ENCODE measurements around the gene OSBPL2.
A peak's percentile ranks its signal among the peaks of the same experiment; 100 is the strongest.

The OSBPL2 gene

DNA sequence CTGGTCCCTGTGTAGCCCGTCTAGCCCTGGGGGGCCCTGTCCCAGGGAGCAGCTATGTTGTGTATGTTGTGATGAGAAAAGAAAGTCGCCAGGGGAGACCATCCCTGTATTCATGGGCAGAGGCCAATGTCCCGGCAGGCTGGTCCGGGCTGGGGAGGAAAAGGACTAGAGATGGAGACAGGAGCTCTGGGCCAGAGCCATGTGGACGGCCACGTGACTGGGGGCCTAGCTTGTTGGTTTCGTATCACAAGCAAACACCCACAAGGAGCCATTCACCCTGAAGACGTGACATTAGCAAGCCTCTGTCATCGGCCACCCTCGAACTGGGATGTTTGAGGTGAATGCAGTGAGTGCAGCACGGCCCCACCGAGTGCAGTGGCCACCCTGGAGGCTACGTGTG is 15.3 kb upstream of the OSBPL2 start:
- DNase-seq = no peak

- no peak for DNase-seq
Measured at GRCh38 chr20:62223571-62223970, 14.8 kb upstream of the OSBPL2 start.

DNA sequence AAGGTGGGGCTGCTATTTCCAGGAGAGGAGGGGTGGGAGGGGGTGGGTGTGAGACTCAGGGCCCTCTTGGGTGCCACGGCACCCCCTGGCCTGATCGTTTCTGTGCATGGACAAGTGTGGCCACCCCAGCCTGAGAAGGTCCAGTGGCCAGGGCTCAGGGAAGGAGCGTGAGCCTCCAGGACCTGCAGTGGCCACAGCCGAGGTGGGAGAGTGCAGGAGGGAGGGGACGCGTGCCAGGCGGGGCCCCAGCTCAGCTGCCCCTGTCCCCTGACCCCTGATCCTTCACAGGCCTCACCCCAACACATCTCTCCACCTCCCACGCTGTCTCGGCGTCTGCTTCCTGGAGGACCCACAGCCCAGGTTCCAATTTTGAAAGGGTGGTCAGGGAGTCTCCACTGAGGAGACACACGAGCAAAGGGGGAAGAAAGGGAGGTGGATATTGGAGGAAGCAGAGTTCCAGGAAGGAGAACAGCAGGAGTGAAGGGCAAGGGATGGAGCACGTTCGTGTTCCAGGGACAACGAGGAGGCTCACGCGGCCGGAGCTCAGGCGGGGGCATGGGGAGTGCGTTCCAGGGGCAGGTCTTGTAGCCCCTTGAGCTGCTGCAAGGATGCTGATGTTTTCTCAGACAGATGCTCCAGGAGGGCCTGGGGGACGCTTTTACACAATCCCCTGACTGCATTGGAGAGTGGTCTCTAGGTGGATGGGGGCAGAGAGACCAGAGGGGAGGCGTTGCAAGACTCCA is 14.0 kb upstream of the OSBPL2 start:
- no peak for DNase-seq

DNA sequence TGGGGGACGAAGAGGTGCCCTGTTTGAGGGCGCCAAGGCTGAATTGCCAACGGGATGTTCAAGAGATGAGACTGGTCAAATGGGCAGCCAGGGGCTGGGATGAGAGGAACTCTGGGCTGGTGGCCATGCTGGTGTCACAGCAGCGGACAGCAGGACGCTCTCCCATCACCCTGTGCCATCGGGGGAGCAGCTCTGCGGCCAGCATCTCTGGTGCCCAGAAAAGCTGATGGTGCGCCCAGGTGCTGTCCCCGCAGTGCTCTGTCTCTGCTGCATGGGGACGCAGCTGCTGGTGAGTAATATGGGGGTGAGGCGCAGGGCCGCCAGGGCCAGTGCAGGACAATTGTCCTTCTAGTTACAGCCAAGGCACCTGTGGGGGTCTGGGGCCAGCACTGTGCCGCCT is 13.3 kb upstream of the OSBPL2 start:
- no peak for DNase-seq

DNA sequence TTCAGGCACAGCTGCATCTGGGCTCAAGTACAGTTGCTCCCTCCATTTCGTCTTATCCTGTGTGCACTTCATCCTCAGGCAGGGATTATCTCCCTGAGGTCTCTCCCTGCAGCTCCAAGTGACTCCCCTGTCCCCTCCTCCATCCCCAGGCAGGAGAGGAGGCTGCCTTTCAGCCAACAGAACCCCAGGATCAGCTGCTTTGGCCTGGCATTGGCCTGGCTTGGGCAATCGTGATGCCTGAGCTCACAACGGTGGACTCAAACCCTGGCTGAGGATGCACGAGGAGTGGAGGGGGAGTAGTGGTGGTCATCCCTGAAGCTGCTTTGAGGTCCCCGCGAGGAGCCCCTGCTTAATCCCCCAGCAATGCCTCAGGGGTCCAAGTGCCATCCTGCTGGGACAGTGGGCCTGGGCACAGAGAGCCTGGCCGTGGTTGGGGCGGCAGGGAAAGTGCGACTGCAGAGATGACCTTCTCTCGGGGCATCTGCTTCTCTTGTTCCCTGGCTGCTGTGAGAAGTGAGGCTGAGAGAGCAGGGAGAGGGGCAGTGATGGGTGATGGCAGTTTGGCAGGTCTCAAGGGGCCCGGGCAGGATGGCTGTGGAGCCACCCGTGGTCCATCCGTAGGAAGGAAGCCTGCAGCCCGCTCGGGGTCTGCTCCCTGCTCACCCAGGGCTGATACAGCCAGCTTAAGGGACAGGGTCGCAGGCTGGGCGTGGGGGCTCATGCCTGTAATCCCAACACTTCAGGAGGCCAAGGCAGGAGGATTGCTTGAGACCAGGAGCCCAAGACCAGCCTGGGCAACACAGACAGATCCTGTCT is 12.3 kb upstream of the OSBPL2 start:
- no peak for DNase-seq

DNA sequence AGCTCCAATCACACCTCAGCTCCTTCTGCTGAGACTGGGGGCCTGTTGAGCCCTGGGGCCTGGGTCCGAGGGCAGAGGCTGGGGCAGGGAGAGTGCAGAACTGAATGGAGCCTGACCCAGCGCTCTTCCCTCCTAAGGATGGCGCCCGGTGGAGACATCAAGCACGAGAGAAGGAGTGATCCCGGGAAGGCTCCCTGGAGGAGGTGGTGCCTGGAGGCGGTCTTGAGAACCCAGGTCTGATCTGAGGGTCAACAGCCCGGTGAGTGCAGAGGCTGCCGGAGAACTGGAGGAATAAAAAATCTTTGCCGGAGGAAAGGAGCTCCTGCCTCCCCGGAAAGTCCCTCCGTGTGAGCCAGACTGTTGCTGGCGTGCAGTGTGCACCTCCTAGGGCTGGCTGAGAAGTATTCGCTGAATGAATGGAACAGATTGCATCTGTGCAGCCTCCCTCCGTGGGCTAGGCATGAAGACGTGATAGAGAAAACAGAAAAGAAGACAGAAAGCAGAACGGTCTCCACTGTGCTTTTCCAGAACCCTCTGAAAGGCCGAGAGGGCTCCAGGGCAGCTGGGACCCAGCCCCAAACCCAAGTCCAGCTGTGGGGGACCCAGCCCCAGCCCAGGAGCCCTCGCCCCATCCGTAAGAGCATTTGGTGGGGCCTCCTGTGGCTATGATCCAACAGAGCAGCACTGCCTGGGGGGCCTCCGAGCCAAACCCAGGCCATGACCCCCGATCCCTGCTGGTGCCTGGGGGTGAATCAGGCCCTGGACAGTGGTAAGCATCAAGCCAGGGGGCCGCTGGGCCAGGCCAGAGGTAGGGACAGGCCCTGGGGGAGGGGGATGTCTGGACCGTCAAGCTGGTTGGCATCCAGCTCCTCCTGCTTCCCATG is 11.4 kb upstream of the OSBPL2 start:
- DNase-seq = no peak

- DNase-seq = no peak
Measured at GRCh38 chr20:62227591-62227976, 10.7 kb upstream of the OSBPL2 start.

GRCh38 chr20:62227977-62228958 is 10.1 kb upstream of the OSBPL2 start:
- no peak for DNase-seq

- DNase-seq = no peak
Measured at GRCh38 chr20:62228982-62229545, 9.3 kb upstream of the OSBPL2 start.

GRCh38 chr20:62229667-62230066 is 8.7 kb upstream of the OSBPL2 start:
- DNase-seq = no peak

GRCh38 chr20:62230276-62230675 is 8.0 kb upstream of the OSBPL2 start:
- DNase-seq = no peak

DNA sequence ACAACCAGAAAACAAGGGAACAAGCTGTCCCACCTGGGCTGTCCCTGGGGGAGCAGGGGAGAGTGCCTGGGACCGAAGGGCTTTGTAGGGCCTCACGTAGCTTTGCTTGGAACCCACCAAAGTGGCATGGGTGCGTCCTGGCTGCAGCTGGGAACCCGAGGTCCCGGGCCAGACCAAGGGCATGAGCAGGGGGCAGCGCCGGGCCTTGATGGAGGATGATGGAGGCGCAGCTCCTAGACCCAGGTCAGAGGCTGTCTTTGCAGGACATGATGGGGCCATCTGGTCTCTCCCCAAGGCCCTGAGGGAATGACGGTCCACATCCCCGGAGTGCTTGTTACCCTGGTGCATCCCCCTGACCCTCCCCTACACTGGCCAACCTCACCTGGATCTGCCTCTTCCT is 7.6 kb upstream of the OSBPL2 start:
- no peak for DNase-seq

DNA sequence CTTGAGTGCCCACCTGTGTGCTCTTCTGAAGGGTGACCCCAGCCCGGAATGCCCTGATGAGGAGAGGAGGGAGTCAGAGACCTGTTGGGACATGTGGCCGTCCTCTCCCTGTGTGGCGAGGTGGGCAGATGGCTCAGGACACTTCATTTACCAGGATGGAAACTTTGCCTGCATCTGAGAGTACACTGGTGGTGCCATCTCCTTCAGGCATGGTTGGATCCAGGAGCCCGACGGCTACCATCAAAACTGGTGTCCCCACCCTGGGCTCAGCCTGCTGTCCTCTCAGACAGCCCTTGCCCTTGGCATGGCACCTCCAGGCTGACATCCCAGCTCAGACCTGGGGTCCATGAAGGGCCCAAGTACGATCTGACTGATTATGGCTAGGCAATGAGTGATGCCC is 7.0 kb upstream of the OSBPL2 start:
- DNase-seq = no peak

DNA sequence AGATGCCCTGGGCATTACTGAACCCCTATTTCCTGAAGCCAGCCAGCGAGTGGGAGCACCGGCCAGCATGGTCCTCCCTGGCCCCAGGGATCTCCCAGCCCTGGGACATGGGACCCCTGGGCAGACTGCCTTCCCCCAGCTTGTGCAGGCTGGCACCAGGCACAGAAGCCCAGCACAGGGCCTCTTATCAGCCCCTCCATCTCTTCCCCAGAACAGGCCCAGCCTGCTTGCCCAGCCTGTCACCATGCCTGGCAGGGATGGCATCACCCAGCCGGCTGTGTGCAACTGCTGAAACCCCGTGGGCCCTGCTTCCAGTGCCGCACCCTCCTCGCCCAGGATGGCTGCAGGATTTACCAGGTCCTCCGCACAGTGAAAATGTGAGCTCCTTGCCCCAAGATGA is 6.1 kb upstream of the OSBPL2 start:
- DNase-seq = no peak

GRCh38 chr20:62232770-62233645 is 5.3 kb upstream of the OSBPL2 start:
- no peak for DNase-seq

DNA sequence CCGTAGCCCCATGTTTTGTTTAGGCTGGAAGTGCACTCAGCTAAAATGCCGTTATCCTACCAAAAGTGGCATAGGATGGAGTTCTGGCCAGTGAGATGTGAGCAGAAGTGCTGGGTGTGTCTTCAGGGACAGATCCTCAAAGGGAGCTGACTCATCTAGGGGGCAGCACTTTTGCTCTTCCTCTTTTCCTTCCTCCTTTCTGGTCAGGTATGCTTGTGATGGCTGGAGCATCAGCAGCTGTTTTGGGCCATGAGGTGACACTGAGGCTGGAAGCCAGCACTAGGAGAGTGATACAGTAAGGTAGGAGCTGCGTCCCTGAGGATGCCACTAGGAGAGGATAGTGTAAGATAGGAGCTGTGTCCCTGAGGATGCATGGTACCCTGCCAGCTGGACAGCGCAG is 4.6 kb upstream of the OSBPL2 start:
- DNase-seq = no peak

DNA sequence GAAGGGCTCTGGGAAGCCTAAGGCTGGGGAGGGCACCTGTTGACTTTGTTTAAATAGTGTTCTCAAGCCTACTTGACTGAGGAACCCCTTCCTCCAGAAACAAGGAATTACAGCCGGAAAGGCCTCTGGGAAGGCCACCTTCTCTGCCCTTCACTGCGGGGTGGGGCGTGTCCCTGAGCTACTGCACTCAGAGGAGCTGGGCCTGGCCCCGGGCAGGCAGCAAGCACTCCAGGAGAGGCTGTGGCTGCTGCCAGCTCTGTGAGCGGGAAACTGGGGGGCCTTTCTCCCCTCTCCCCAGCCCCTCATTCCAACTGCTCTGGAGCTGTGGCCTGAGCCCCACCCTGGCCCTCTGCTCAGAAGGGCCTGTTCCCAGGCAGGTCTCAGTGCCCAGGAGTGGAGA is 4.0 kb upstream of the OSBPL2 start:
- DNase-seq = no peak

GRCh38 chr20:62235001-62235776 is 3.1 kb upstream of the OSBPL2 start:
- no peak for DNase-seq

GRCh38 chr20:62235777-62236157 is 2.6 kb upstream of the OSBPL2 start:
- no peak for DNase-seq

- DNase-seq = peak; percentile 6
Measured at GRCh38 chr20:62236200-62236599, 2.1 kb upstream of the OSBPL2 start.

Measured in DMS79 treated with DMSO at 0.1 percent for 48 hours (cell line).